Neural cell (in vitro differentiated cells): Measurements from ENCODE around the gene CILP2. TPM values are rescaled to one million over a fixed set of nuclear protein-coding genes. Genes with fewer than 3 reads are reported as not detected.

ENCODE experiments used
- H2AFZ ChIP-seq: fragments of 200-600, 300-800 bp; sonication (generic), shearing (Covaris generic); 2 replicates; pipeline ENCODE4 v1.6.0; 2014; ENCODE audit warnings: low read depth, mild to moderate bottlenecking, antibody characterized with exemption, low read length, moderate library complexity
- H3F3A ChIP-seq: fragments of 200-600 bp; shearing (Covaris generic); 2 replicates; pipeline ENCODE4 v1.6.1; 2016; ENCODE audit warnings: mild to moderate bottlenecking, moderate library complexity, mixed read lengths, antibody characterized with exemption, low read length; ENCODE audit not compliant: insufficient read depth, poor library complexity, severe bottlenecking
- H3K27ac ChIP-seq: fragments of 200-600, 300-800 bp; sonication (generic), shearing (Covaris generic); 2 replicates; pipeline ENCODE4 v1.5.1; 2014; ENCODE audit warnings: mild to moderate bottlenecking, low read length, moderate library complexity
- H3K27me3 ChIP-seq: fragments of 300-800, 200-600 bp; sonication (generic), shearing (Covaris generic); 2 replicates; pipeline ENCODE4 v1.6.0; 2014; ENCODE audit warnings: mild to moderate bottlenecking, low read depth, low read length, moderate library complexity; ENCODE audit not compliant: insufficient read depth
- H3K36me3 ChIP-seq: fragments of 300-800, 200-600 bp; sonication (generic), shearing (Covaris generic); 2 replicates; pipeline ENCODE4 v1.5.1; 2014; ENCODE audit warnings: mild to moderate bottlenecking, antibody characterized with exemption, low read length, moderate library complexity; ENCODE audit not compliant: insufficient read depth
- H3K4me2 ChIP-seq: fragments of 300-800, 200-600 bp; sonication (generic), shearing (Covaris generic); 2 replicates; pipeline ENCODE4 v1.6.0; 2014; ENCODE audit warnings: mild to moderate bottlenecking, low read length
- H3K4me3 ChIP-seq: fragments of 300-800, 200-600 bp; sonication (generic), shearing (Covaris generic); 2 replicates; pipeline ENCODE4 v1.5.1; 2014; ENCODE audit warnings: mild to moderate bottlenecking, low read length, moderate library complexity
- H3K79me2 ChIP-seq: fragments of 200-600 bp; shearing (Covaris generic); replicated peaks from 2 replicates; pipeline ENCODE4 v1.6.0; 2014; ENCODE audit warnings: mild to moderate bottlenecking, low read length, moderate library complexity; ENCODE audit not compliant: insufficient read depth
- H3K9ac ChIP-seq: fragments of 300-800, 200-600 bp; sonication (generic), shearing (Covaris generic); 2 replicates; pipeline ENCODE4 v1.6.1; 2016; ENCODE audit warnings: mild to moderate bottlenecking, low read length, mixed read lengths
- H3K9me2 ChIP-seq: fragments of 200-600 bp; shearing (Covaris generic); 2 replicates; pipeline ENCODE4 v1.6.1; 2016; ENCODE audit warnings: mild to moderate bottlenecking, low read length, mixed read lengths; ENCODE audit not compliant: insufficient read depth
- H3K9me3 ChIP-seq: fragments of 200-600, 300-800 bp; sonication (generic), shearing (Covaris generic); 2 replicates; pipeline ENCODE4 v1.6.1; 2016; ENCODE audit warnings: mild to moderate bottlenecking, mixed run types, low read length, moderate library complexity, mixed read lengths
- H4K20me1 ChIP-seq: fragments of 200-600 bp; shearing (Covaris generic); 2 replicates; pipeline ENCODE4 v1.6.1; 2016; ENCODE audit warnings: mild to moderate bottlenecking, mixed run types; ENCODE audit not compliant: insufficient read depth
- CTCF ChIP-seq: fragments of 450-650 bp; IDR thresholded peaks from 2 replicates; pipeline ENCODE4 v1.5.1; 2014; ENCODE audit warnings: antibody characterized with exemption, mild to moderate bottlenecking, moderate library complexity; ENCODE audit not compliant: poor library complexity, severe bottlenecking
- EP300 ChIP-seq: fragments of 450-650 bp; conservative IDR thresholded peaks from 2 replicates; pipeline ENCODE4 v1.6.1; 2014; ENCODE audit warnings: antibody characterized with exemption, mild to moderate bottlenecking, moderate library complexity; ENCODE audit not compliant: poor library complexity, severe bottlenecking
- EZH2 ChIP-seq: fragments of 200-600, 300-800 bp; shearing (Covaris generic), sonication (generic); IDR thresholded peaks from 2 replicates; pipeline ENCODE4 v1.6.1; 2014; ENCODE audit warnings: antibody characterized with exemption, low read length, borderline replicate concordance, mild to moderate bottlenecking; ENCODE audit not compliant: insufficient read depth, poor library complexity, severe bottlenecking
- MXI1 ChIP-seq: fragments of 450-650 bp; conservative IDR thresholded peaks from 2 replicates; pipeline ENCODE4 v1.6.1; 2014; ENCODE audit warnings: antibody characterized with exemption, mild to moderate bottlenecking; ENCODE audit not compliant: poor library complexity, severe bottlenecking
- POLR2AphosphoS5 ChIP-seq: IDR thresholded peaks from 2 replicates; pipeline ENCODE4 v1.6.1; 2012
- RAD21 ChIP-seq: fragments of 450-650 bp; conservative IDR thresholded peaks from 2 replicates; pipeline ENCODE4 v1.6.1; 2014; ENCODE audit warnings: antibody characterized with exemption, mild to moderate bottlenecking, moderate library complexity
- SMC3 ChIP-seq: fragments of 450-650 bp; conservative IDR thresholded peaks from 2 replicates; pipeline ENCODE4 v1.6.1; 2014; ENCODE audit warnings: antibody characterized with exemption, mild to moderate bottlenecking, moderate library complexity; ENCODE audit not compliant: poor library complexity
- TAF1 ChIP-seq: IDR thresholded peaks from 2 replicates; pipeline ENCODE4 v1.6.1; 2012; ENCODE audit warnings: low read depth
- polyA plus RNA-seq: library from polyadenylated mRNA; depleted of rRNA; stranded (reverse); fragments of >200 nt; gene quantifications from 2 replicates; pipeline ENCODE4 v1.2.3, GENCODE V29; 2014
- TF ChIP-seq, protein P1 (sequence below): IDR thresholded peaks from 2 replicates; pipeline ENCODE4 v1.6.1; 2012; ENCODE audit warnings: borderline replicate concordance

CILP2 gene
- polyA plus RNA-seq, 1 donor from 2014 or later: 0.84 TPM

DNA sequence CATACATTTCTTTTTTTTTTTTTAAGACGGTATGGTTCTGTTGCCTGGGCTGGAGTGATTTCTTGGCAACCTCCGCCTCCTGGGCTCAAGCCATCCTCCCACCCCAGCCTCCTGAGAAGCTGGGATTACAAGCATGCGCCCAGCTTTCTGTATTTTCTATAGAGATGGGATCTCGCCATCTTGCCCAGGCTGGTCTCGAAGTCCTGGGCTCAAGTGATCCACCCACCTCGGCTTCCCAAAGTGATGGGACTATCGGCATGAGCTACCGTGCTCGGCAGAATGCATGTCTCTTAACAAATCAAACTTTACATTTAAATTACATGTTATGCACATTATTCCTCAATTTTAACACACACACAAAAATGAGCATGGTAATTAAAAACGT, 20.8 kb upstream of the CILP2 start:
- Histone ChIP-seq H3F3A (no peaks in the 10 kb centered on the region), H2AFZ (no peak overlapping the region), H3K4me3 (peak overlapping the region; percentile 86), H3K9me3 (no peaks in the 10 kb centered on the region), H3K4me2 (peak overlapping the region; percentile 30), H3K27ac (no peak overlapping the region), H4K20me1 (no peaks in the 10 kb centered on the region), H3K27me3 (no peaks in the 10 kb centered on the region), H3K36me3 (no peaks in the 10 kb centered on the region), H3K79me2 (peaks cover 34% of the 10 kb centered on the region), H3K9me2 (no peaks in the 10 kb centered on the region), H3K9ac (no peak overlapping the region)
- TF ChIP-seq, protein P1, sequence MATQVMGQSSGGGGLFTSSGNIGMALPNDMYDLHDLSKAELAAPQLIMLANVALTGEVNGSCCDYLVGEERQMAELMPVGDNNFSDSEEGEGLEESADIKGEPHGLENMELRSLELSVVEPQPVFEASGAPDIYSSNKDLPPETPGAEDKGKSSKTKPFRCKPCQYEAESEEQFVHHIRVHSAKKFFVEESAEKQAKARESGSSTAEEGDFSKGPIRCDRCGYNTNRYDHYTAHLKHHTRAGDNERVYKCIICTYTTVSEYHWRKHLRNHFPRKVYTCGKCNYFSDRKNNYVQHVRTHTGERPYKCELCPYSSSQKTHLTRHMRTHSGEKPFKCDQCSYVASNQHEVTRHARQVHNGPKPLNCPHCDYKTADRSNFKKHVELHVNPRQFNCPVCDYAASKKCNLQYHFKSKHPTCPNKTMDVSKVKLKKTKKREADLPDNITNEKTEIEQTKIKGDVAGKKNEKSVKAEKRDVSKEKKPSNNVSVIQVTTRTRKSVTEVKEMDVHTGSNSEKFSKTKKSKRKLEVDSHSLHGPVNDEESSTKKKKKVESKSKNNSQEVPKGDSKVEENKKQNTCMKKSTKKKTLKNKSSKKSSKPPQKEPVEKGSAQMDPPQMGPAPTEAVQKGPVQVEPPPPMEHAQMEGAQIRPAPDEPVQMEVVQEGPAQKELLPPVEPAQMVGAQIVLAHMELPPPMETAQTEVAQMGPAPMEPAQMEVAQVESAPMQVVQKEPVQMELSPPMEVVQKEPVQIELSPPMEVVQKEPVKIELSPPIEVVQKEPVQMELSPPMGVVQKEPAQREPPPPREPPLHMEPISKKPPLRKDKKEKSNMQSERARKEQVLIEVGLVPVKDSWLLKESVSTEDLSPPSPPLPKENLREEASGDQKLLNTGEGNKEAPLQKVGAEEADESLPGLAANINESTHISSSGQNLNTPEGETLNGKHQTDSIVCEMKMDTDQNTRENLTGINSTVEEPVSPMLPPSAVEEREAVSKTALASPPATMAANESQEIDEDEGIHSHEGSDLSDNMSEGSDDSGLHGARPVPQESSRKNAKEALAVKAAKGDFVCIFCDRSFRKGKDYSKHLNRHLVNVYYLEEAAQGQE: no peak
- TF ChIP-seq EZH2: no peak
- TF ChIP-seq EP300: no peak
- TF ChIP-seq SMC3: no peak
- no peak for TF ChIP-seq RAD21
- TF ChIP-seq CTCF: no peak
- TF ChIP-seq POLR2AphosphoS5: no peak
- TF ChIP-seq MXI1: no peak
- TF ChIP-seq TAF1: no peak

DNA sequence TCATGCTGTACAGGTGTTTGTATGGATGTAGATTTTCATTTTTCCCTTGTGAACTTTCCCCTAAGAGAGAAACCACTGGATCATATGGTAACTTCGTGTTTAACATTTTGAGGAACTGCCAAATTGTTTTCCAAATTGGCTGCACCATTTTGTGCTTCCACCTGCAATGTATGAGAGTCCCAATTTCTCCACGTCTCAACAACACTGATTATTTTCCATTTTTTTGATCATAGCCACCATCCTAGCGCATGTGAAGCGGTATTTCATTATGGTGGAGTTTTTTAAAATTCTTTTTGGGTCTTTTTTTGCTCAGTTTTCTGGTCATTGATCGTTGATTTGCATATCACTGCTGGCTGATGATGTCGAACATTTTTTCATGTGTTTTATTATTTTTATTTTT, 17.1 kb upstream of the CILP2 start:
- Histone ChIP-seq H3K4me3 (no peak overlapping the region), H3K27me3 (no peaks in the 10 kb centered on the region), H3K27ac (no peak overlapping the region), H3K9me2 (no peaks in the 10 kb centered on the region), H2AFZ (no peak overlapping the region), H3K36me3 (no peaks in the 10 kb centered on the region), H3F3A (no peaks in the 10 kb centered on the region), H3K9ac (no peak overlapping the region), H4K20me1 (no peaks in the 10 kb centered on the region), H3K9me3 (no peaks in the 10 kb centered on the region), H3K4me2 (no peak overlapping the region), H3K79me2 (peaks cover 34% of the 10 kb centered on the region)
- TF ChIP-seq, protein P1: no peak
- no peak for TF ChIP-seq TAF1
- TF ChIP-seq EP300: no peak
- TF ChIP-seq EZH2: no peak
- TF ChIP-seq SMC3: no peak
- TF ChIP-seq RAD21: no peak
- no peak for TF ChIP-seq MXI1
